Heart left ventricle (tissue), 16 donors: ENCODE data around the gene MLLT3. TPM values are rescaled to one million over a fixed set of nuclear protein-coding genes. Genes with fewer than 3 reads are reported as not detected.

Source experiments
- ATAC-seq, 4 donors: fragments of 200-7000 bp; cut with Tn5 transposase; one replicate each; pipeline ENCODE4 v1.9.1; 2020 to 2022; ENCODE audit warnings: moderate library complexity in 4 of 4, mild to moderate bottlenecking in 3 of 4, moderate number of reproducible peaks in 1 of 4
- DNase-seq, 5 donors: peaks; one replicate each; pipeline ENCODE4 v3.0.0-alpha.2; 2020
- H3K27ac ChIP-seq, 12 donors: fragments of 200-600 bp; sonication (generic) in 4 of 12; one replicate each; pipeline versions ENCODE4 v1.5.0 to v1.8.0; 2016 to 2022; ENCODE audit warnings: mild to moderate bottlenecking in 2 of 12
- H3K27me3 ChIP-seq, 9 donors: fragments of 200-600 bp; sonication (generic) in 2 of 9; one replicate each; pipeline versions ENCODE4 v1.5.1 to v1.8.0; 2016 to 2022; ENCODE audit warnings: mild to moderate bottlenecking in 3 of 9
- H3K36me3 ChIP-seq, 9 donors: fragments of 200-600 bp; sonication (generic) in 2 of 9; one replicate each; pipeline versions ENCODE4 v1.5.0 to v1.8.0; 2018 to 2022; ENCODE audit warnings: mild to moderate bottlenecking in 2 of 9
- H3K4me1 ChIP-seq, 12 donors: fragments of 200-600 bp; sonication (generic) in 4 of 12; one replicate each; pipeline versions ENCODE4 v1.5.0 to v1.8.0; 2016 to 2022; ENCODE audit warnings: mild to moderate bottlenecking in 3 of 12
- H3K4me3 ChIP-seq, 12 donors: fragments of 200-600 bp; sonication (generic) in 4 of 12; one replicate each; pipeline versions ENCODE4 v1.5.0 to v1.8.0; 2017 to 2022; ENCODE audit warnings: mild to moderate bottlenecking in 9 of 12, moderate library complexity in 4 of 12
- H3K9me3 ChIP-seq, 12 donors: fragments of 200-600 bp; sonication (generic) in 4 of 12; one replicate each; pipeline versions ENCODE4 v1.5.0 to v1.8.0; 2016 to 2022; ENCODE audit warnings: mild to moderate bottlenecking in 1 of 12
- POLR2A ChIP-seq, 2 donors: fragments of 450-650 bp; IDR thresholded peaks; one replicate each; pipeline ENCODE4 v1.6.1; 2017; ENCODE audit warnings: antibody characterized with exemption in 2 of 2, mild to moderate bottlenecking in 2 of 2, moderate library complexity in 2 of 2
- WGBS, 4 donors: extraction: QIAGEN DNeasy Blood & Tissue Kit in 2 of 4; methylation state at CpG; one replicate each; pipeline versions ENCODE4 v1.1.5 to v1.1.7; 2013 to 2018; 5-methylcytosine and 5-hydroxymethylcytosine counted together
- intact Hi-C, 10 donors: fragments of 100-400 bp; cut with DNase I; formaldehyde crosslinking; loops; one replicate each; pipeline versions ENCODE4 v1.11.1 to v1.14.2; 2022
- polyA plus RNA-seq, 2 donors: library from polyadenylated mRNA; stranded (reverse); fragments of 200-250 nt; gene quantifications; one replicate each; pipeline ENCODE4 v1.2.3, GENCODE V29; 2013
- total RNA-seq, 9 donors: library from RNA; depleted of rRNA in 2 of 9; stranded (reverse); fragments of >200 nt in 2 of 9; fragmentation: NEBNext Ultra II Directional in 3 of 9; extraction: Animal tissue kit (Norgen Biotek cat#: 25700) in 3 of 9; gene quantifications; one replicate each; pipeline versions ENCODE4 v1.1.0 to v1.2.4, GENCODE V29; 2016 to 2023
- TF ChIP-seq, protein P1 (sequence below), 12 donors: fragments of 200-600 bp; sonication (generic) in 4 of 12; IDR thresholded peaks; one replicate each; pipeline versions ENCODE4 v1.5.0 to v1.8.0; 2018 to 2022; ENCODE audit warnings: antibody characterized with exemption in 12 of 12, mild to moderate bottlenecking in 5 of 12
- donor health status: ischemic (EF 13 %, LVEDD 7.1; RV severe dilation, severe dysfunction).
- donor health status: healthy with polysubstance abuse.
- donor health status: DM: no; HTN: yes; CAD: no.
- donor health status: DM: no; HTN: no; CAD: no.
- donor health status: ischemic (EF 25% LVEDD 6.9; RV normal size, moderate dysfunction).
- donor health status: ischemic (EF 25% LVEDD 5.7; RV mildly dilated, moderate dysfunction).
- donor health status: healthy.
- donor health status: DM: yes; HTN: yes; CAD: no.
- donor health status: ischemic (EF 35%, LVEDD 5.7; RV mildly dilated, moderate dysfunction).
- donor health status: nonischemic (EF 11% LVEDD 7.7; RV severe dilation, severe dysfunction).
- donor health status: DM: yes; HTN: yes; CAD: no.
- donor health status: PGD.
- donor health status: ischemic (EF 29% LVEDD 5.4; RV normal size, mild dysfunction).
- donor health status: nonischemic (EF 23%, LVEDD 6.1; RV moderate dilation, normal function).

Gene MLLT3
- total and polyA plus RNA-seq, 11 donors: 7.5 to 21.0 (median 15.3) TPM

DNA sequence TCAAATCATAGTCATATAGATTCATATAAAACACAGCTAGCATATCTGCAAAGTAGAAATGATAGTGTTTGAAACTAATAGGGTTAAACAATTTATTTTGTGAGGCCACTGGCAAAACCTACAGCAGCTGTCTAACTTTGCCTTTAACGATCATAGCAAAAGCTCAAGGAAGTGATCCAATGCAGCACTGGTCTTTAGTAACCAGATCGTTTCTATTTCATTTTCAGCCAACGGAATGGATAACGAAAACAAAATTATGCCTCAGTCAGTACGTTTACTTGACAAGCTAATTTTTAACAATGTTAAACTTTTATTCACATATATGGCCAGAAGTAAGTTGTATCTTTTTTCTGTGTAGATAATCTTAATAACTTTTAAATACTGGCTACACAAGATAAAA lies 17.7 kb downstream of the MLLT3 start:
- H3K4me1 ChIP-seq: peaks cover 0 to 57% (median 32%) of the 10 kb centered on the region in 12 donors
- intact Hi-C loops: loop anchor here in 1 of 10 donors (2.0 kb wide), 1 partner anchor 14 kb away; no protein-coding TSS in a partner anchor
- ATAC-seq: peak in 2 of 4 donors; percentile 71 to 73

DNA sequence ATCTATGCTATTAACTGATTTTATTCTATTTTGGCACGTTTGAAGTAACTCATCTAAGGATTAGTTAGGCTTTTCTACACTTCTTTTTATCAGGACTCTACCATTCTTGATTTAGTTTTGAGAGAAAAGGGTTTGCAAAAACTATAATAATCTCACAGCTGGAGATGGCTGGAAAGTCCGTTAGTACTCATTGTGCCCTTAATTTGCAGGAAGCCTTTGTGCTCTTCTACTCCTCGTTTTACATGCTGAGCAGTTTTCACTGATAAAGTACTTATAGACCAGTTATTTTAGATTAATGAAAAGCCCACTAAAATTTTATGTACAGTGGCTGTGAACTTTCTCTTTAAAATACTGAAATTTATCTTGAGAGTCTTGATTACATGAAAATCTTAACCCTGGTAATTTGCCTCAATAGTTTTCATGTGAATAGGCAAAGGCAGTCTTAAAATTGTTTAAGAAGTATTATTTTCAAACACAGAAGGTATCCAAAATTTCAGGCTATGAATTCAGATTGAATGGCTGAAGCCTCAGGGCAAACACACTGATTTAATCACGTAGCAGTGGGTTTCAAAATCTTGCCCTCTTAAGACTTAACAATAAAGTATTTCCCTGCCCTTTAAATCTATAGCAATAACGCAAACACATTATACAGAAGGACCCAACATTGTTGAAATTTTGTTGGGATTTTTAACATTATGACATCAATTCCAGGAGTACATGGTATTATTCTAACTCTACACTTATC lies 18.6 kb downstream of the MLLT3 start:
- H3K9me3 ChIP-seq: no peaks in the 10 kb centered on the region
- 46 to 65% (median 53%) methylated on average over 5 of the region's 5 CpGs for WGBS, 4 donors
- H3K27ac ChIP-seq: peak overlapping the region in 8 of 12 donors; percentile 9 to 57 (median 34)
- DNase-seq: no peak
- H3K4me1 ChIP-seq: peaks cover 0 to 57% (median 32%) of the 10 kb centered on the region in 12 donors
- TF ChIP-seq, protein P1, sequence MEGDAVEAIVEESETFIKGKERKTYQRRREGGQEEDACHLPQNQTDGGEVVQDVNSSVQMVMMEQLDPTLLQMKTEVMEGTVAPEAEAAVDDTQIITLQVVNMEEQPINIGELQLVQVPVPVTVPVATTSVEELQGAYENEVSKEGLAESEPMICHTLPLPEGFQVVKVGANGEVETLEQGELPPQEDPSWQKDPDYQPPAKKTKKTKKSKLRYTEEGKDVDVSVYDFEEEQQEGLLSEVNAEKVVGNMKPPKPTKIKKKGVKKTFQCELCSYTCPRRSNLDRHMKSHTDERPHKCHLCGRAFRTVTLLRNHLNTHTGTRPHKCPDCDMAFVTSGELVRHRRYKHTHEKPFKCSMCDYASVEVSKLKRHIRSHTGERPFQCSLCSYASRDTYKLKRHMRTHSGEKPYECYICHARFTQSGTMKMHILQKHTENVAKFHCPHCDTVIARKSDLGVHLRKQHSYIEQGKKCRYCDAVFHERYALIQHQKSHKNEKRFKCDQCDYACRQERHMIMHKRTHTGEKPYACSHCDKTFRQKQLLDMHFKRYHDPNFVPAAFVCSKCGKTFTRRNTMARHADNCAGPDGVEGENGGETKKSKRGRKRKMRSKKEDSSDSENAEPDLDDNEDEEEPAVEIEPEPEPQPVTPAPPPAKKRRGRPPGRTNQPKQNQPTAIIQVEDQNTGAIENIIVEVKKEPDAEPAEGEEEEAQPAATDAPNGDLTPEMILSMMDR (IDR thresholded peaks at IDR 0.05): no peak
- no peak for TF ChIP-seq POLR2A (IDR thresholded peaks at IDR 0.05)
- peak overlapping the region in 5 of 12 donors; percentile 24 to 47 (median 31) for H3K4me3 ChIP-seq
- intact Hi-C loops: loop anchor here in 1 of 10 donors (2.0 kb wide), 1 partner anchor 15 kb away; no protein-coding TSS in a partner anchor
- no peaks in the 10 kb centered on the region for H3K36me3 ChIP-seq
- H3K27me3 ChIP-seq: no peaks in the 10 kb centered on the region
- ATAC-seq: peak in 1 of 4 donors; percentile 45

More for the DNA sequence above, 17.7 kb downstream of the MLLT3 start:
- peak overlapping the region in 9 of 12 donors; percentile 3 to 57 (median 33) for H3K27ac ChIP-seq
- no peak for TF ChIP-seq POLR2A (IDR thresholded peaks at IDR 0.05)
- TF ChIP-seq, protein P1 (IDR thresholded peaks at IDR 0.05): no peak
- H3K36me3 ChIP-seq: no peaks in the 10 kb centered on the region
- WGBS, 4 donors: 33 to 39% (median 35%) methylated on average over 5 of the region's 5 CpGs
- no peak for DNase-seq
- no peaks in the 10 kb centered on the region for H3K9me3 ChIP-seq
- no peaks in the 10 kb centered on the region for H3K27me3 ChIP-seq
- H3K4me3 ChIP-seq: peak overlapping the region in 9 of 12 donors; percentile 14 to 47 (median 35)

DNA sequence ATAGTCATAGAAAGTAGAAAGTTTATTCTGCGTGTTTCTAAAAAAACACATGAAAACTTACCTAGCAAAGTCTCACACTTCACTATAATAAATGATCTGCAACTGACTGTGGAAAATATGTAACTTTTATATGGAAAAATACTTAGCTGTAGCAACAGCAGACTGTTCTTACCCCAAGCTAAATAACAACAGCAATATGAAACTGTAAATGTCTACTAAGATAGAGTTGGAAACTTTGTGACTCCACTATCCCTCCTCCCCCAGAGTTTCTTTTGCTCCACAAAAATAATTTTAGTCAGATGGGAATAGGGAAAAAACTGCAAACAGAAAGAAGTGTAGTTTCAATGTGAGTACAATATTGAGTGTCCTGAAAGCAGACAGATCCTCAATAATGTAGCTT lies 21.0 kb downstream of the MLLT3 start:
- Histone ChIP-seq H3K4me3 (peak overlapping the region in 1 of 12 donors; percentile 4), H3K27ac (peak overlapping the region in 2 of 12 donors; percentile 10 to 32), H3K4me1 (peaks cover 0 to 61% (median 25%) of the 10 kb centered on the region in 12 donors), H3K27me3 (no peaks in the 10 kb centered on the region), H3K36me3 (no peaks in the 10 kb centered on the region), H3K9me3 (no peaks in the 10 kb centered on the region)
- TF ChIP-seq POLR2A (IDR thresholded peaks at IDR 0.05): no peak
- TF ChIP-seq, protein P1 (IDR thresholded peaks at IDR 0.05): no peak
- ATAC-seq (no peak), DNase-seq (no peak)
- WGBS, 4 donors: 81 to 96% (median 88%) methylated on average over 1 of the region's 1 CpG
- intact Hi-C loops: no loop called here

DNA sequence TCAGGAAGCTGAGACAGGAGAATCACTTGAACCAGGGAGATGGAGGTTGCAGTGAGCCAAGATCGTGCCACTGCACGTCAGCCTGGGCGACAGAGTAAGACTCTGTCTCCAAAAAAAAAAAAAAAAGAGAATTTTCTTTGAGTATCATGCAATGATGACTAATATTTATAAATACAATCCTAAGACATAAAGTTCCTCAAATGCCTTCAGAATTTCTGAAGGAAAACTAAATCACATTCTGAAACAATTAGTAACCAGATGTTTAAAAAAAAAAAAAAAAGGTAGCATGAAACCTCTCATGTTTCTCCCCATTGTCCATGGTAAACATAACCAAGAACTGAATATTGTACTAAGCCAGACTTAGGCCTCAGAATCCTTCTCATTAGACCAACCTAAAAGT lies 23.1 kb downstream of the MLLT3 start:
- TF ChIP-seq POLR2A (IDR thresholded peaks at IDR 0.05): no peak
- TF ChIP-seq, protein P1 (IDR thresholded peaks at IDR 0.05): no peak
- Histone ChIP-seq H3K9me3 (no peaks in the 10 kb centered on the region), H3K4me3 (no peak overlapping the region), H3K27me3 (no peaks in the 10 kb centered on the region), H3K27ac (peak overlapping the region in 1 of 12 donors; percentile 13), H3K4me1 (peaks cover 0 to 41% (median 17%) of the 10 kb centered on the region in 12 donors), H3K36me3 (no peaks in the 10 kb centered on the region)
- no peak for ATAC-seq
- no peak for DNase-seq
- WGBS, 4 donors: 96 to 99% (median 98%) methylated on average over 3 of the region's 3 CpGs
- intact Hi-C loops: no loop called here
